Measurements from ENCODE around the gene EFTUD2. TPM values are rescaled to one million over a fixed set of nuclear protein-coding genes. Genes with fewer than 3 reads are reported as not detected.

Gene EFTUD2
- total and polyA plus RNA-seq, 2 of the 8 experiments (the other 6 are each of a cell fraction or from before 2014, with no cell fraction given), result 118 to 195 TPM

DNA sequence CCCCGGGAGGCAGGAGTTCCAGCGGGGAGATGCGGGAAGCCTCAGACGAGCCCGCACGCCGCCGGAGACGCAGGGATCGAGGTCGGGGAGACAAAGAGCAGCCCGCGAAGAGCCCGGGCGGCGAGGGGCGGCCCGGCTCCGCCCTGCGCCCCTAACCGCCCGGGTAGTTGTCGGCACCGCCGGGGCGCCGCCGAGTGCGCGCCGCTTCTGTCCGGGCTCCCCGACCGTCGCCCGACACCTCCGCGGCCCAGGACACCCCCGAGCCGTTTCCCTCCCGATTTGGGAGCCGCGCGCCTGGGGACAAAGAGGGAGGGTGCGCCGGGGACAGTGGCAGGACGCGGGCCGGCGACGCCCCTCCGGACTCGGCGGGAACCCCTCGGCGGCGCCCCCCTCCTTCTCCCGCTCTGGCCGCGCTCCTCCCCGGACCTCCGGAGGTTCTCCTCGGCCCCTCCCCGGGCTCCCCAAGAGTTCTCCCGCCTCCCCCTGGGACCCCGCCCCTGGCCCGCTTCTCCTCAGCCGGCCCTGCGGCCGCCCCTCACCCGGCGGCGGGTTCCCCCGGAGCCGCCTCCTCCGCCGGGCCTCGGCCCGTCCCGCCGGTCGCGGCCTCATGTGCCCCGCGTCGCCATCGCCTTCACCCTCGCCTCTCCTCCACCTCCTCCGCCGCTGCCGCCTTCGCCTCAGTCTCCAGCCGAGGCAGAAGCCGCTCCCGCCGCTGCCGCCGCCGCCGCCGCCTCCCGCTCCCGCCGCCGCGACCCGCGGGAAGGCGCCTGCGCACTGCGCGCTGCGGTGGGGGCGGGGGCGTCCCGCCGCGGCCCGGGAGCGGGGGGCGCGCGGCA is 69.5 kb downstream of the EFTUD2 start, which contains the start of gene GJC1 (continued):
- TF ChIP-seq, protein P1, sequence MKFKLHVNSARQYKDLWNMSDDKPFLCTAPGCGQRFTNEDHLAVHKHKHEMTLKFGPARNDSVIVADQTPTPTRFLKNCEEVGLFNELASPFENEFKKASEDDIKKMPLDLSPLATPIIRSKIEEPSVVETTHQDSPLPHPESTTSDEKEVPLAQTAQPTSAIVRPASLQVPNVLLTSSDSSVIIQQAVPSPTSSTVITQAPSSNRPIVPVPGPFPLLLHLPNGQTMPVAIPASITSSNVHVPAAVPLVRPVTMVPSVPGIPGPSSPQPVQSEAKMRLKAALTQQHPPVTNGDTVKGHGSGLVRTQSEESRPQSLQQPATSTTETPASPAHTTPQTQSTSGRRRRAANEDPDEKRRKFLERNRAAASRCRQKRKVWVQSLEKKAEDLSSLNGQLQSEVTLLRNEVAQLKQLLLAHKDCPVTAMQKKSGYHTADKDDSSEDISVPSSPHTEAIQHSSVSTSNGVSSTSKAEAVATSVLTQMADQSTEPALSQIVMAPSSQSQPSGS (IDR thresholded peaks at IDR 0.05; ENCODE audit: low read length), result no peak
- TF ChIP-seq POU5F1 (IDR thresholded peaks at IDR 0.05; ENCODE audit: low read depth, low read length) (no peak), EGR1 (IDR thresholded peaks at IDR 0.05; ENCODE audit: borderline replicate concordance, low read depth, low read length) (no peak), SUZ12 (IDR thresholded peaks at IDR 0.05; ENCODE audit: low read length) (no peak), YY1 (IDR thresholded peaks at IDR 0.05; ENCODE audit: low read depth, low read length) (no peak), JUN (IDR thresholded peaks at IDR 0.05; ENCODE audit: low read depth, low read length) (no peak), HDAC6 (IDR thresholded peaks at IDR 0.05; ENCODE audit: low read depth, low read length) (no peak)
- TF ChIP-seq, protein P2, sequence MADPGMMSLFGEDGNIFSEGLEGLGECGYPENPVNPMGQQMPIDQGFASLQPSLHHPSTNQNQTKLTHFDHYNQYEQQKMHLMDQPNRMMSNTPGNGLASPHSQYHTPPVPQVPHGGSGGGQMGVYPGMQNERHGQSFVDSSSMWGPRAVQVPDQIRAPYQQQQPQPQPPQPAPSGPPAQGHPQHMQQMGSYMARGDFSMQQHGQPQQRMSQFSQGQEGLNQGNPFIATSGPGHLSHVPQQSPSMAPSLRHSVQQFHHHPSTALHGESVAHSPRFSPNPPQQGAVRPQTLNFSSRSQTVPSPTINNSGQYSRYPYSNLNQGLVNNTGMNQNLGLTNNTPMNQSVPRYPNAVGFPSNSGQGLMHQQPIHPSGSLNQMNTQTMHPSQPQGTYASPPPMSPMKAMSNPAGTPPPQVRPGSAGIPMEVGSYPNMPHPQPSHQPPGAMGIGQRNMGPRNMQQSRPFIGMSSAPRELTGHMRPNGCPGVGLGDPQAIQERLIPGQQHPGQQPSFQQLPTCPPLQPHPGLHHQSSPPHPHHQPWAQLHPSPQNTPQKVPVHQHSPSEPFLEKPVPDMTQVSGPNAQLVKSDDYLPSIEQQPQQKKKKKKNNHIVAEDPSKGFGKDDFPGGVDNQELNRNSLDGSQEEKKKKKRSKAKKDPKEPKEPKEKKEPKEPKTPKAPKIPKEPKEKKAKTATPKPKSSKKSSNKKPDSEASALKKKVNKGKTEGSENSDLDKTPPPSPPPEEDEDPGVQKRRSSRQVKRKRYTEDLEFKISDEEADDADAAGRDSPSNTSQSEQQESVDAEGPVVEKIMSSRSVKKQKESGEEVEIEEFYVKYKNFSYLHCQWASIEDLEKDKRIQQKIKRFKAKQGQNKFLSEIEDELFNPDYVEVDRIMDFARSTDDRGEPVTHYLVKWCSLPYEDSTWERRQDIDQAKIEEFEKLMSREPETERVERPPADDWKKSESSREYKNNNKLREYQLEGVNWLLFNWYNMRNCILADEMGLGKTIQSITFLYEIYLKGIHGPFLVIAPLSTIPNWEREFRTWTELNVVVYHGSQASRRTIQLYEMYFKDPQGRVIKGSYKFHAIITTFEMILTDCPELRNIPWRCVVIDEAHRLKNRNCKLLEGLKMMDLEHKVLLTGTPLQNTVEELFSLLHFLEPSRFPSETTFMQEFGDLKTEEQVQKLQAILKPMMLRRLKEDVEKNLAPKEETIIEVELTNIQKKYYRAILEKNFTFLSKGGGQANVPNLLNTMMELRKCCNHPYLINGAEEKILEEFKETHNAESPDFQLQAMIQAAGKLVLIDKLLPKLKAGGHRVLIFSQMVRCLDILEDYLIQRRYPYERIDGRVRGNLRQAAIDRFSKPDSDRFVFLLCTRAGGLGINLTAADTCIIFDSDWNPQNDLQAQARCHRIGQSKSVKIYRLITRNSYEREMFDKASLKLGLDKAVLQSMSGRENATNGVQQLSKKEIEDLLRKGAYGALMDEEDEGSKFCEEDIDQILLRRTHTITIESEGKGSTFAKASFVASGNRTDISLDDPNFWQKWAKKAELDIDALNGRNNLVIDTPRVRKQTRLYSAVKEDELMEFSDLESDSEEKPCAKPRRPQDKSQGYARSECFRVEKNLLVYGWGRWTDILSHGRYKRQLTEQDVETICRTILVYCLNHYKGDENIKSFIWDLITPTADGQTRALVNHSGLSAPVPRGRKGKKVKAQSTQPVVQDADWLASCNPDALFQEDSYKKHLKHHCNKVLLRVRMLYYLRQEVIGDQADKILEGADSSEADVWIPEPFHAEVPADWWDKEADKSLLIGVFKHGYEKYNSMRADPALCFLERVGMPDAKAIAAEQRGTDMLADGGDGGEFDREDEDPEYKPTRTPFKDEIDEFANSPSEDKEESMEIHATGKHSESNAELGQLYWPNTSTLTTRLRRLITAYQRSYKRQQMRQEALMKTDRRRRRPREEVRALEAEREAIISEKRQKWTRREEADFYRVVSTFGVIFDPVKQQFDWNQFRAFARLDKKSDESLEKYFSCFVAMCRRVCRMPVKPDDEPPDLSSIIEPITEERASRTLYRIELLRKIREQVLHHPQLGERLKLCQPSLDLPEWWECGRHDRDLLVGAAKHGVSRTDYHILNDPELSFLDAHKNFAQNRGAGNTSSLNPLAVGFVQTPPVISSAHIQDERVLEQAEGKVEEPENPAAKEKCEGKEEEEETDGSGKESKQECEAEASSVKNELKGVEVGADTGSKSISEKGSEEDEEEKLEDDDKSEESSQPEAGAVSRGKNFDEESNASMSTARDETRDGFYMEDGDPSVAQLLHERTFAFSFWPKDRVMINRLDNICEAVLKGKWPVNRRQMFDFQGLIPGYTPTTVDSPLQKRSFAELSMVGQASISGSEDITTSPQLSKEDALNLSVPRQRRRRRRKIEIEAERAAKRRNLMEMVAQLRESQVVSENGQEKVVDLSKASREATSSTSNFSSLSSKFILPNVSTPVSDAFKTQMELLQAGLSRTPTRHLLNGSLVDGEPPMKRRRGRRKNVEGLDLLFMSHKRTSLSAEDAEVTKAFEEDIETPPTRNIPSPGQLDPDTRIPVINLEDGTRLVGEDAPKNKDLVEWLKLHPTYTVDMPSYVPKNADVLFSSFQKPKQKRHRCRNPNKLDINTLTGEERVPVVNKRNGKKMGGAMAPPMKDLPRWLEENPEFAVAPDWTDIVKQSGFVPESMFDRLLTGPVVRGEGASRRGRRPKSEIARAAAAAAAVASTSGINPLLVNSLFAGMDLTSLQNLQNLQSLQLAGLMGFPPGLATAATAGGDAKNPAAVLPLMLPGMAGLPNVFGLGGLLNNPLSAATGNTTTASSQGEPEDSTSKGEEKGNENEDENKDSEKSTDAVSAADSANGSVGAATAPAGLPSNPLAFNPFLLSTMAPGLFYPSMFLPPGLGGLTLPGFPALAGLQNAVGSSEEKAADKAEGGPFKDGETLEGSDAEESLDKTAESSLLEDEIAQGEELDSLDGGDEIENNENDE (IDR thresholded peaks at IDR 0.05; ENCODE audit: insufficient replicate concordance, low read length), result no peak
